ENCODE results near the gene EHMT2.
"Not testable (repeated sequence)": the region's sequence is repeated elsewhere in the genome, so short reads cannot be mapped to it uniquely, and the experiment has no call there.

EHMT2 gene

GRCh38 chr6:31861919-31862343 lies 35.6 kb downstream of the EHMT2 start:
- Mint-ChIP-seq H3K36me3 (ENCODE audit: low read depth) (peaks cover 29% of the 10 kb centered on the region), H3K4me3 (peak overlapping the region; percentile 91), H3K27ac (peak overlapping the region; percentile 72), H3K9me3 (peaks cover under 1% of the 10 kb centered on the region), H3K27me3 (ENCODE audit: low read depth, poor library complexity) (peaks cover 12% of the 10 kb centered on the region), H3K4me1 (peaks cover 38% of the 10 kb centered on the region)
- no peak for TF ChIP-seq CTCF (IDR thresholded peaks at IDR 0.05)
- no peak for DNase-seq

- H3K4me3 Mint-ChIP-seq = peak overlapping the region; percentile 91
- no peak overlapping the region for H3K27ac Mint-ChIP-seq
Observed at GRCh38 chr6:31861150-31861549, 36.3 kb downstream of the EHMT2 start.

GRCh38 chr6:31860349-31860748 lies 37.1 kb downstream of the EHMT2 start:
- Mint-ChIP-seq H3K27ac (peak overlapping the region; percentile 29), H3K9me3 (peaks cover 14% of the 10 kb centered on the region), H3K4me1 (peaks cover 25% of the 10 kb centered on the region), H3K4me3 (peak overlapping the region; percentile 58), H3K27me3 (ENCODE audit: low read depth, poor library complexity) (peaks cover 9% of the 10 kb centered on the region), H3K36me3 (ENCODE audit: low read depth) (peaks cover 42% of the 10 kb centered on the region)
- DNase-seq = no peak
- no peak for TF ChIP-seq CTCF (IDR thresholded peaks at IDR 0.05)

More at GRCh38 chr6:31861150-31861549, 36.3 kb downstream of the EHMT2 start:
- peaks cover 12% of the 10 kb centered on the region for H3K27me3 Mint-ChIP-seq (ENCODE audit: low read depth, poor library complexity)
- no peak for TF ChIP-seq CTCF (IDR thresholded peaks at IDR 0.05)
- no peak for DNase-seq
- H3K36me3 Mint-ChIP-seq (ENCODE audit: low read depth) = peaks cover 35% of the 10 kb centered on the region
- peaks cover 33% of the 10 kb centered on the region for H3K4me1 Mint-ChIP-seq
- H3K9me3 Mint-ChIP-seq = peaks cover 7% of the 10 kb centered on the region

- DNase-seq = no peak
- Mint-ChIP-seq H3K27ac (peak overlapping the region; percentile 29), H3K27me3 (ENCODE audit: low read depth, poor library complexity) (peaks cover 9% of the 10 kb centered on the region), H3K4me3 (peak overlapping the region; percentile 58), H3K36me3 (ENCODE audit: low read depth) (peaks cover 45% of the 10 kb centered on the region), H3K4me1 (peaks cover 21% of the 10 kb centered on the region), H3K9me3 (peaks cover 18% of the 10 kb centered on the region)
- no peak for TF ChIP-seq CTCF (IDR thresholded peaks at IDR 0.05)
Observed at GRCh38 chr6:31859923-31860322, 37.6 kb downstream of the EHMT2 start.

- Mint-ChIP-seq H3K4me1 (peaks cover 12% of the 10 kb centered on the region), H3K27ac (no peak overlapping the region), H3K9me3 (peaks cover 18% of the 10 kb centered on the region), H3K27me3 (ENCODE audit: low read depth, poor library complexity) (peaks cover 9% of the 10 kb centered on the region), H3K4me3 (no peak overlapping the region), H3K36me3 (ENCODE audit: low read depth) (peaks cover 45% of the 10 kb centered on the region)
- no peak for TF ChIP-seq CTCF (IDR thresholded peaks at IDR 0.05)
- DNase-seq = no peak
Observed at GRCh38 chr6:31858707-31859106, 38.8 kb downstream of the EHMT2 start.

- Mint-ChIP-seq H3K36me3 (ENCODE audit: low read depth) (peaks cover 47% of the 10 kb centered on the region), H3K9me3 (peaks cover 21% of the 10 kb centered on the region), H3K27ac (peak overlapping the region; percentile 3), H3K4me1 (peaks cover 12% of the 10 kb centered on the region)
- H3K27me3 Mint-ChIP-seq (ENCODE audit: low read depth, poor library complexity); DNase-seq; H3K4me3 Mint-ChIP-seq: not testable (repeated sequence)
Observed at GRCh38 chr6:31857774-31858173, 39.7 kb downstream of the EHMT2 start.

GRCh38 chr6:31851980-31852718 lies 45.3 kb downstream of the EHMT2 start:
- not testable (repeated sequence) for H3K27me3 Mint-ChIP-seq (ENCODE audit: low read depth, poor library complexity); H3K4me3 Mint-ChIP-seq; H3K27ac Mint-ChIP-seq; DNase-seq
- Mint-ChIP-seq H3K36me3 (ENCODE audit: low read depth) (peaks cover 30% of the 10 kb centered on the region), H3K4me1 (peaks cover 12% of the 10 kb centered on the region), H3K9me3 (peaks cover 25% of the 10 kb centered on the region)

Measured in nephron progenitor cell (in vitro differentiated cells).